HG03108 (cell line): ENCODE measurements around the gene TBKBP1.

Source experiments
- ATAC-seq: cut with Tn5 transposase; IDR thresholded peaks from one replicate; pipeline ENCODE4 v1.9.1; 2021; ENCODE audit warnings: moderate library complexity; ENCODE audit not compliant: unreplicated experiment

Gene TBKBP1

GRCh38 chr17:47698749-47699535 lies 5.0 kb downstream of the TBKBP1 start:
- no peak for ATAC-seq

- no peak for ATAC-seq
Measured at GRCh38 chr17:47699536-47699840, 5.5 kb downstream of the TBKBP1 start.

- ATAC-seq: no peak
Measured at GRCh38 chr17:47700471-47701449, 6.8 kb downstream of the TBKBP1 start.

GRCh38 chr17:47701608-47702007 lies 7.6 kb downstream of the TBKBP1 start:
- ATAC-seq: no peak

- no peak for ATAC-seq
Measured at GRCh38 chr17:47702391-47702995, 8.5 kb downstream of the TBKBP1 start.

GRCh38 chr17:47703191-47703591 lies 9.2 kb downstream of the TBKBP1 start:
- no peak for ATAC-seq

- ATAC-seq: no peak
Measured at GRCh38 chr17:47703671-47704070, 9.7 kb downstream of the TBKBP1 start.

- no peak for ATAC-seq
Measured at GRCh38 chr17:47704116-47704515, 10.2 kb downstream of the TBKBP1 start.

GRCh38 chr17:47704736-47705135 lies 10.8 kb downstream of the TBKBP1 start:
- no peak for ATAC-seq

GRCh38 chr17:47705536-47706530 lies 11.9 kb downstream of the TBKBP1 start:
- ATAC-seq: no peak

- no peak for ATAC-seq
Measured at GRCh38 chr17:47707056-47707804, 13.3 kb downstream of the TBKBP1 start.

GRCh38 chr17:47707884-47708283 lies 13.9 kb downstream of the TBKBP1 start:
- no peak for ATAC-seq

GRCh38 chr17:47708312-47708863 lies 14.4 kb downstream of the TBKBP1 start:
- no peak for ATAC-seq

- ATAC-seq: no peak
Measured at GRCh38 chr17:47708864-47709541, 15.0 kb downstream of the TBKBP1 start.

GRCh38 chr17:47709594-47709993 lies 15.6 kb downstream of the TBKBP1 start:
- ATAC-seq: no peak

GRCh38 chr17:47711366-47712099 lies 17.6 kb downstream of the TBKBP1 start:
- ATAC-seq: no peak

GRCh38 chr17:47712330-47713023 lies 18.5 kb downstream of the TBKBP1 start:
- ATAC-seq: no peak
